ENCODE data around the gene CHPF. TPM values are rescaled to one million over a fixed set of nuclear protein-coding genes. Genes with fewer than 3 reads are reported as not detected.

Gene CHPF
- total RNA-seq, 2 experiments from 2014 or later: 14.2 to 24.4 TPM

DNA sequence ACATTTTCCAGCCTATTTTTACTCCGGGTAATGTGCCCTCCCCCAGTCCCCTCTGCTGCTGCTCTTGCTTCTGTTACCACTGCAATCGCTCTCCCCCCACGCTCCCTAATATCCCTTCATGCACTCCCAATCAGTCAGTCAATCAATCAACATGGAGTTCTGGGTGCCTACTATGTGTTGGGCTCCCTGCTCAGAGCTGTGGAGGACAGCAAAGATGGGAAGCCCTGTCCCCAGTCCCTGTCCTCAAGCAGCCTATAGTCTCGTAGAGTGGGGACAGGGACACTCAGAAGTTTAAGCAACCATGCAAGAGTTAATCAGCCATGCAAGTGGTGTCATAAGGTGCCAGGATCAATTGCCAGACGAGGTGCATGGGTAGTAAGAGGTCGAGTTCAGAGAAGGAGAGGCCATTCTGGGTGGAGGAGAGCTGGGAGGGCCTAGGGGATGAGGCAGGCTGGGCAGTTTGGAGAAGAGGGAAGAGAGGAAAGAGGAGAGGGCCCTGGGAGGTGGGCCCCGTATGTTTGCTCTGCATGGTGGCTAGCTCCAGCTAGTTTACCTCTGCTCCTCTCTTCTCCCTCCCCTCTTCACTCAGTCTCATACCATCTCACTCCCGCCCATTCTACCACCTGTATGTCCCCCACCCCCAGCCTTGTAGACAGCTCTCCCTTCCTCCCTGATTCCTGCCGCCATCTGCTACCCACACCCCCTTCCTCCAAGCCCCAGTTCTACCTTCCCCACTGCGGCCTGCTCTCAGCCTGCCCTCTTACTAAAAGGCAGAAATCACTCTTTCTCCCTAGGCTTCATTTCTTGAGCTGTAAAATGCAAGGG is 25.4 kb downstream of the CHPF start:
- H3K9me3 Mint-ChIP-seq (ENCODE audit: low read depth): no peaks in the 10 kb centered on the region
- H3K4me3 Mint-ChIP-seq: no peak overlapping the region
- peaks cover 4% of the 10 kb centered on the region for H3K4me1 Mint-ChIP-seq
- no peak overlapping the region for H3K27ac Mint-ChIP-seq
- DNase-seq: no peak
- CTCF ChIA-PET: interaction anchor here (0.9 to 1.6 kb wide), 8 partner anchors 8 to 66 kb away, joined by 3 to 11 read pairs (median 4); partner anchors contain the start of gene GMPPA
- no peak for ATAC-seq
- no peaks in the 10 kb centered on the region for H3K36me3 Mint-ChIP-seq
- peaks cover 67% of the 10 kb centered on the region for H3K27me3 Mint-ChIP-seq

DNA sequence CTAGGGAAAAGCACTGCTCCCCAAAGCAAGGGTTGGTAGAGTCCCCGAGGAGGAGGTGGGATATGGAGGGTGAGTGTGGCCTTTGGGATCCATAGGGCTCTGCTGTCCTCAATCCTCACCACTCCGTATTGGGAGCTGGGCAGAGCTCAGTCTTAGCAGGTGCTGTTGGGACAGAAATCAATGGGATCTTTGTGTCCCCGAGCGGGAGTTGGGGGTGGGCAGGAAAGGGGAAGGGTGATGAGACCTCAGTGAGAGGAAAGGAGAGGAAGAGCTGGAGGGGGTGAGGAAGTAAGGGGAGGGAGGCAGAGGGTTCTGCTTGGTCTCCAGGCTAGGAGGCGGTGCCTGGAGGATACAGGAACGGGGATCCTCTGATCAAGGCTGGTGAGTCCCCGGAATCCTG is 26.7 kb downstream of the CHPF start:
- Mint-ChIP-seq H3K9me3 (ENCODE audit: low read depth) (no peaks in the 10 kb centered on the region), H3K27ac (no peak overlapping the region), H3K36me3 (no peaks in the 10 kb centered on the region), H3K4me1 (peaks cover 2% of the 10 kb centered on the region), H3K27me3 (peaks cover 67% of the 10 kb centered on the region), H3K4me3 (no peak overlapping the region)
- CTCF ChIA-PET: interaction anchor here (3.0 kb wide), 1 partner anchor 12 kb away, joined by 14 read pairs; no protein-coding TSS in a partner anchor
- DNase-seq: no peak
- no peak for ATAC-seq

DNA sequence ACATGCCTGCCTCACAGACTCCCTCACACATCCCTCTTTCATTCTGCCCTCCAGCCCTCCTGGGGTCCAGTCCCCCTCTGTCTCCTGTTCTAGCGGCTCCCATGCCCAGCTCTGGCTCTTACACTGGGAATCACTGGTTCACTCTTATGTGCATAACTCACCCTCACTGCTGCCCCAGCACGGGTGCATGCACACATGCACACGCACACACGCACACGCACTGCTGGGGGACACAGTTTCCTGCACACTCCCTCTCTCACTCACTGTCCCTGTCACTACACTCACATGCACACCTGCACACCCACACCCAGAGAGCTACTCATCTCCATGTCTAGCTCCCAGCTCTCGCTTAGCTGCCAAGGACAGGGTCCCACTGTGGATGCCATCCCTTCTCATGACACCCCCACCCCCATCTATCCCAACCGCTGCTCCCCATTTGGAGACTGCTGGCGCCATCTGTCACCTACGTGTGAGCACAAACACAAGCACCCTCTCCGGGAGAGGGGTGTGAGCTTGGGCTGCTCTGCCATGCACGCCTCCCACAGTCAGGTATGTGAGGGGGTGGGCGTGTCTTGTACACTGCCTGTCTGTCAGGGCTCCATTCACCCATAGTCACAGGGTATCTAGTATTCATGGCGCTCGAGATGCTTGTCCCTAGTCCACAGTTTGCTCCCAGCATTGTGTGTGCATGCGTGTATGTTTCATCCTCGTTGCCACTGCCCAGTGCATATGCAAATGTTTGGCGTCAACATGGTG is 27.6 kb downstream of the CHPF start:
- ATAC-seq: no peak
- Mint-ChIP-seq H3K4me3 (no peak overlapping the region), H3K9me3 (ENCODE audit: low read depth) (no peaks in the 10 kb centered on the region), H3K36me3 (no peaks in the 10 kb centered on the region), H3K27ac (no peak overlapping the region), H3K4me1 (no peaks in the 10 kb centered on the region), H3K27me3 (peaks cover 65% of the 10 kb centered on the region)
- CTCF ChIA-PET: interaction anchor here (3.0 kb wide), 1 partner anchor 13 kb away, joined by 14 read pairs; no protein-coding TSS in a partner anchor
- no peak for DNase-seq

DNA sequence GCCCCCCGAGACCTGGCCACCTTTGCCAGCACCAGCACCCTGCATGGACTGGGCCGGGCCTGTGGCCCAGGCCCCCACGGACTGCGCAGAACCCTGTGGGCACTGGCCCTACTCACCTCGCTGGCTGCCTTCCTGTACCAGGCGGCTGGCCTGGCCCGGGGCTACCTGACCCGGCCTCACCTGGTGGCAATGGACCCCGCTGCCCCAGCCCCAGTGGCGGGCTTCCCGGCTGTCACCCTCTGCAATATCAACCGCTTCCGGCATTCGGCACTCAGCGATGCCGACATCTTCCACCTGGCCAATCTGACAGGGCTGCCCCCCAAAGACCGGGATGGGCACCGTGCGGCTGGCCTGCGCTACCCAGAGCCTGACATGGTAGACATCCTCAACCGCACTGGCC is 28.8 kb downstream of the CHPF start:
- Mint-ChIP-seq H3K4me3 (no peak overlapping the region), H3K9me3 (ENCODE audit: low read depth) (no peaks in the 10 kb centered on the region), H3K36me3 (no peaks in the 10 kb centered on the region), H3K27me3 (peaks cover 66% of the 10 kb centered on the region), H3K27ac (no peak overlapping the region), H3K4me1 (peaks cover 2% of the 10 kb centered on the region)
- CTCF ChIA-PET: interaction anchor here (1.0 to 3.0 kb wide), 2 partner anchors 14 to 20 kb away, joined by 3 to 14 read pairs; no protein-coding TSS in a partner anchor
- ATAC-seq (no peak), DNase-seq (no peak)

DNA sequence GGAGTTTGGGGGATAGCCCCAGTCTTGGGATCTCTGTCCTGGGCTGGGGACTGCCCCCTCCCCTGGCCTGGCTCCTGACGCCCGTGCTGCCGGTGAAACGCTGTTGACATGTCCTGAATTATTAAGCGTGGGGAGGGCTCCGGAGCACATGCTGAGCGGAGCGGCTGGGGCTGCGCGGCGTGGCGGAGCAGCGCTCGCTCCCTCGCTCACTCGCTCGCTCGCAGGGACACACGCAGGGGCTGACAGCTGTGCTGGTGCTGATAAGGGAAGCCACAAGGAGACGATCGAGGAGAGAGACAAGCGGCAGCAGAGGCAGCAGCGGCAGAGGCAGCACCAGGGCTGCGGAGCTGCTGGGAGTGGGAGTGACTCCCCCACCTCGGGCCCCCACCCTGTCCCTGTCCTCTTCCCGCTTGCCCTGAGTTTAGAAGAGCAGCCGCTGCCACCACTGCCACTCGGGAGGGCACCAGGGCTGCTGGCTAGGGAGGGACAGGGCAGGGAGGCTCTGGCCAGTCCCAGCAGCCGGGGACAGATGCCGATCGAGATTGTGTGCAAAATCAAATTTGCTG is 29.3 kb downstream of the CHPF start, which contains the start of gene ASIC4:
Gene ASIC4 (plus strand): TSS at position 287 of the 566 bp plus-strand sequence. CDS start 243 bp downstream, at position 530.
- Mint-ChIP-seq H3K4me1 (peaks cover 4% of the 10 kb centered on the region), H3K27me3 (peaks cover 67% of the 10 kb centered on the region), H3K4me3 (no peak within 1 kb of the TSS), H3K9me3 (ENCODE audit: low read depth) (no peaks in the 10 kb centered on the region), H3K27ac (no peak within 1 kb of the TSS), H3K36me3 (no peaks in the 10 kb centered on the region)
- ATAC-seq (no peak), DNase-seq (no peak)
- CTCF ChIA-PET: interaction anchor here (1.0 to 3.0 kb wide), 2 partner anchors 14 to 19 kb away, joined by 3 to 14 read pairs; no protein-coding TSS in a partner anchor

DNA sequence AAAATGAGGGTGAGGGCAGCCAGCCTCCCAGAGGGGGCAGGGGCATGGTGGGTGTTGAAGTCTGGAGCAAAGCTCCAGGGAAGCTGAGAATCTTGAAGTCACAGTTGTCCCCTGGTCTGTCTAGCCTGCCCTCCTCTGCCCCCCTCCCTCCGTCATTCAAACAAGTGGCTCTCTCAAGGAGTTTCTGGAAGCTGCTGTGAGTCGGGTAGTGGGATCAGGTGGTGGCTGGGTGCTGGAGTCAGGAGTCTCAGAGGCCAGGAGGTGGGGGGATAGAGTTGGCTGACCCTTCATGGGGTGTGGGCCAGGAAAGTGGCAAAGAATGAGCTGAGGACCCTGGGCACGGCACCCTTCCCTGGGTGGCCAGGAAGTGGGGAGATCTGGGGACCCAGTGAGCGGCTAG is 29.8 kb downstream of the CHPF start:
- DNase-seq: no peak
- Mint-ChIP-seq H3K9me3 (ENCODE audit: low read depth) (no peaks in the 10 kb centered on the region), H3K36me3 (no peaks in the 10 kb centered on the region), H3K27me3 (peaks cover 65% of the 10 kb centered on the region), H3K27ac (no peak overlapping the region), H3K4me3 (no peak overlapping the region), H3K4me1 (peaks cover 4% of the 10 kb centered on the region)
- ATAC-seq: no peak
- CTCF ChIA-PET: no interaction called here

DNA sequence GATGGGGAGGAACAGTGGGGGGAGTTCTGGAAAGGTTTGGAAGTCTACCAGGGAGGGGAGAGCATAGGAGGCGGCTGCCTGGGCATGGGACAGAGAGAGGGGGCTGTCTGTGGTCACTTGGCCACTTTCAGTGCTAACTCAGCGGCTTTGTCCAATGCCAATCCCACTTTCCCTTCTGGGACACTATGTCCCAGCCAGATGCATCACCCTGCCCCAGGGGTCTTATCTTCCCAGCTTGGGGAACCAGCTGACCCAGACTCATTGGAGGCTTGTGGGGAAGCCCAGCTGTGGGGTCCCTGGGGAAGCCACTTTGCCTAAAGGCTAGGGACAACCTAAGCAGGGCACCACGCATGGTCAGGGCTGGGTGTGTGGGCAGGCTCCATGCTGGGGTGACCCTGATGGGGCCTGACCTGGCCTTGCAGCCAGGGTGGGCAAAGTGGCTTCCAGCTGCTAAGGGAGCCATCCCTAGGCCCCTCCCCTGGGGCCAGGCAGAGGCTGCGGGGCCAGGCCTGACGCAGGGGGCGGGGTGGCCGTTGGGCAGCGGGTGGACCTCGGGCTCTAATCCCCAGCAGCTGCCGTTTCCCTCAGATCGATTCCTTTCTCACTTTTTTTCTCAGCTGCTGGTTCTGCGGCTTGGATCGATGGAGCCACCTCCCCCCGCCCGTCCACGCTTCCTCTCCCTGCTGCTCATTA is 30.9 kb downstream of the CHPF start:
- H3K36me3 Mint-ChIP-seq: no peaks in the 10 kb centered on the region
- no peak for DNase-seq
- peaks cover 62% of the 10 kb centered on the region for H3K27me3 Mint-ChIP-seq
- CTCF ChIA-PET: interaction anchor here (0.8 to 1.3 kb wide), 2 partner anchors 16 to 17 kb away, joined by 3 read pairs; no protein-coding TSS in a partner anchor
- ATAC-seq: no peak
- no peak overlapping the region for H3K27ac Mint-ChIP-seq
- H3K4me1 Mint-ChIP-seq: peaks cover 4% of the 10 kb centered on the region
- H3K9me3 Mint-ChIP-seq (ENCODE audit: low read depth): no peaks in the 10 kb centered on the region
- no peak overlapping the region for H3K4me3 Mint-ChIP-seq

DNA sequence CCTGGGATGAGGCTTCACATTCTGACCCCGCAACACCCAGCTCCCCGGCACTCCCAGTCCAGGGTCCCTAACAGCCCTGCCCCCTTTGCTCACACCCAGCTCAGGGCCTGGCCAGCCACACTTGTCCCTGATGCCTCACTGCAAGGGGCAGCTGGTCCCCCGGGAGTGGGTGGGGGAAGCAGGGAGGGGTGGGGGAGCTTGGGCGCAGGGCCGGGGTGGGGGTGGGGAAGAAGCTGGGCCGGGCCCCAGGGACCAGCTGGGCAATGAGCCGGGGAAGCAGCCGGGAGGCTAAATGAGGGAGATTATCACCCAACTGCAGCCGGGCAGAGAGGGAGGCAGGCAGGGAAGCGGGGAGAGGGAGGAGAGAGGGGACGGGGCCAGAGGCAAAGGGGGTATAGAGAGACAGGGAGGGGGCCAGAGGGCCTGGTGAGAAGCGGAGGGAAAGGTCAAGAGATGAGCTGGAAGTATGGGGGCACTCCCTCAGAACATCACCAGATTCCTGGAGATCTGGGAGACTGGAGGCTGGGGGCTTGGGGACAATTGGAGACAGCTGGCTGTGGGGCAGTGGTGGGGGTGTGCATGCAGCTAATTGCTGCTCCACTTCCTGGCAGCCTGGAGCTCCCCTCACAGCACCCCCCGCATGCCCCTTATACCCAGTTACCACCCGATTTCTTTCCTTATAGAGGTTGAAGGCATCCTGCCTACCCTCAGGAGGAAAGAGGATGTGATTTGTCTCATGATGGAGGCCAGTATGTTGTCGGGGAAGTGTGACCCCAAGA is 31.9 kb downstream of the CHPF start:
- Mint-ChIP-seq H3K9me3 (ENCODE audit: low read depth) (no peaks in the 10 kb centered on the region), H3K36me3 (no peaks in the 10 kb centered on the region), H3K27ac (no peak overlapping the region), H3K27me3 (peaks cover 62% of the 10 kb centered on the region), H3K4me3 (no peak overlapping the region), H3K4me1 (peaks cover 4% of the 10 kb centered on the region)
- DNase-seq: no peak
- CTCF ChIA-PET: interaction anchor here (0.7 to 5.8 kb wide), 5 partner anchors 14 to 109 kb away, joined by 3 to 65 read pairs (median 5); partner anchors contain the start of gene GMPPA
- ATAC-seq: no peak

DNA sequence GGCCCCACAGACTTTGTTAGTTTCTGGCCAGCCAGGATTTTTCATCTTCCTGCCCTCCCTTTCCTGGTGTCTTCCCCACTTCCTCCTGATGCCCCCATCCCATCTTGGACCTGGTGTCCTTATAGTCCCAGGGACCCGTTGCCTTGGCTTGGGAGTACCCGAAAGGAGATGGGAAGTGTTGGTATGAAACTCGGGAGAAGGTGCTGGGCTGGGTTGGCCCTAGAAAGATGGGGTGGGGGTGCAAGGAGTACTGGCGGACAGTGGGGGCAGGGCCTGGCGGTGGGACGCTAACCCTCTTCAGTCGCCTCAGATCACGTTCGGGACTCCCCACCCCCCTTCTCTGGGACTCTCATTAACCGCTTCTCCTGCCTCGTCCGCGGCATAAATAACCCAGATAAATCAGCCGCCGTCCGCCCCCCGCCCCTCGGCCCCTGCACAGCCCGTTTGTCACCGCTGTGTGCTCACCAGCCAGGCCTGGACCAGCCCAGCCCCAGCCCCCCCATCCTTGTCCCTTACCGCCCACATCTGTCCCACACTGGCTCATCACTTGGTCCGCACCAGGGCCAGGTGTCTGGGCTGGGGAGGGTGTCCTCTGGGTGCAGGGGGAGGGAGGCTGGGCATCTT is 33.0 kb downstream of the CHPF start:
- peaks cover 4% of the 10 kb centered on the region for H3K4me1 Mint-ChIP-seq
- ATAC-seq: no peak
- H3K4me3 Mint-ChIP-seq: no peak overlapping the region
- H3K27ac Mint-ChIP-seq: no peak overlapping the region
- H3K36me3 Mint-ChIP-seq: peaks cover 1% of the 10 kb centered on the region
- no peaks in the 10 kb centered on the region for H3K9me3 Mint-ChIP-seq (ENCODE audit: low read depth)
- peaks cover 51% of the 10 kb centered on the region for H3K27me3 Mint-ChIP-seq
- CTCF ChIA-PET: interaction anchor here (0.6 to 5.8 kb wide), 12 partner anchors 8 to 140 kb away, joined by 3 to 65 read pairs (median 5); partner anchors contain the start of genes DNPEP and GMPPA
- no peak for DNase-seq

DNA sequence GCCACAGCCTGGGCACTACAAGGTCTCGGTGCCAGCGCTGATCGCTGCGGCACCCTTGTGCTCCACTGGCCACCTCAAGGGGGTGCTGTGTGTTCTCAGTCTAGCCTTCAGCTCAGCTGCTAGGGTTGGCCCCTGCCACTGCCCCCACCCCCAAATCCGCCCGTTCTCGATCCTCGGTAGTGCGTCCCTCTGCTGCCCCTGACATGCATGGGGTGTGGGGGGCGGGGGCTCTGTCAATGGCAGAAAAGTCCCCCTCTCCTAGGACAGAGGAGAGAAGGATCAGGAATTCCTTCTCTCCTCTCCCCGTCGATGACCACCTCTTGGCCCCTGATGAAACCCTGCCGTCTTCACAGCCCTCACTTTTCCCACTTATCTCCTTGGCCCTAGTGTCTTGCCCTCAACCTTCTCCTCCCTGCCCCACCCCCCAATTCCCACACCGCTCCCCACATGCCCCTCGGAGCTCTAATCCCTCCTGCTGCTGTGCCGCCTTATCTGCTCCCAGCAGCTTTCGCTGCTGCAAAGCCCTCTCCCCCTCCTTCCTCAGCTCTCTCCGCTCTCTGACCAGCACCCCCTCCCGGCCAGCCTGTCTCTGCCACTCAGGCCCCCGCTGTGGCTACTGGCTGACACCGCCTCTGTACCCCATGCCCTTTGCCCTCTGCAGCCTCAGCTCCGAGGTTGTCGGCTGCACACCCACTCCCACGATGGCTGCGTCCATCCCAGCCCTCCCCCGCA is 33.7 kb downstream of the CHPF start:
- Mint-ChIP-seq H3K36me3 (peaks cover 1% of the 10 kb centered on the region), H3K4me3 (no peak overlapping the region), H3K27me3 (peaks cover 44% of the 10 kb centered on the region), H3K27ac (no peak overlapping the region), H3K4me1 (peaks cover 4% of the 10 kb centered on the region), H3K9me3 (ENCODE audit: low read depth) (no peaks in the 10 kb centered on the region)
- peak; percentile 54 for DNase-seq
- CTCF ChIA-PET: interaction anchor here (0.6 to 5.8 kb wide), 10 partner anchors 9 to 141 kb away, joined by 4 to 65 read pairs (median 5); partner anchors contain the start of genes DNPEP and GMPPA
- peak; percentile 80 for ATAC-seq

Measured in activated CD8-positive, alpha-beta memory T cell treated with anti-CD3 and anti-CD28 coated beads, Interleukin-2, amount 10 ng/mL, durations not matched to agents 7 days and 5 days (primary cell).